MG63 (cell line): ENCODE data around the gene SPTSSA. TPM values are rescaled to one million over a fixed set of nuclear protein-coding genes. Genes with fewer than 3 reads are reported as not detected.
A peak's percentile ranks its signal among the peaks of the same experiment; 100 is the strongest.
"Not testable (repeated sequence)": the region's sequence is repeated elsewhere in the genome, so short reads cannot be mapped to it uniquely, and the experiment has no call there.

Source experiments
- DNase-seq: peaks from one replicate; pipeline ENCODE4 v3.0.0-alpha.2; 2020
- H3K27me3 ChIP-seq: fragments of 250-450 bp; sonication (Bioruptor Pico); 2 replicates; pipeline ENCODE4 v1.5.1; 2020; ENCODE audit warnings: mild to moderate bottlenecking, moderate library complexity
- H3K36me3 ChIP-seq: fragments of 250-450 bp; sonication (Bioruptor Pico); 2 replicates; pipeline ENCODE4 v1.5.1; 2020; ENCODE audit warnings: mild to moderate bottlenecking, moderate library complexity
- H3K4me3 ChIP-seq: fragments of 250-450 bp; sonication (Bioruptor Pico); 2 replicates; pipeline ENCODE4 v1.5.1; 2020; ENCODE audit warnings: mild to moderate bottlenecking, moderate library complexity
- H3K9me3 ChIP-seq: fragments of 250-450 bp; sonication (Bioruptor Pico); 2 replicates; pipeline ENCODE4 v1.5.1; 2020; ENCODE audit warnings: mild to moderate bottlenecking, moderate library complexity
- total RNA-seq: library from RNA; depleted of rRNA; stranded (reverse); fragments of >200 nt; shearing (Covaris generic); gene quantifications from 2 replicates; pipeline ENCODE4 v1.2.3, GENCODE V29; 2014; ENCODE audit warnings: low replicate concordance

The SPTSSA gene
- total RNA-seq, 1 experiment from 2014 or later = 6.9 TPM

- Histone ChIP-seq H3K36me3 (no peaks in the 10 kb centered on the region), H3K4me3 (no peak overlapping the region), H3K9me3 (no peaks in the 10 kb centered on the region), H3K27me3 (no peaks in the 10 kb centered on the region)
- no peak for DNase-seq
Measured at GRCh38 chr14:34478261-34478660, 16.2 kb upstream of the SPTSSA start.

GRCh38 chr14:34476036-34476435 is 14.0 kb upstream of the SPTSSA start:
- not testable (repeated sequence) for H3K36me3 ChIP-seq, H3K27me3 ChIP-seq, DNase-seq, H3K9me3 ChIP-seq, H3K4me3 ChIP-seq

GRCh38 chr14:34475163-34475562 is 13.1 kb upstream of the SPTSSA start:
- Histone ChIP-seq H3K36me3 (no peaks in the 10 kb centered on the region), H3K9me3 (no peaks in the 10 kb centered on the region), H3K27me3 (no peaks in the 10 kb centered on the region), H3K4me3 (peak overlapping the region; percentile 27)
- no peak for DNase-seq

- no peak for DNase-seq
- Histone ChIP-seq H3K27me3 (no peaks in the 10 kb centered on the region), H3K9me3 (no peaks in the 10 kb centered on the region), H3K36me3 (no peaks in the 10 kb centered on the region), H3K4me3 (no peak overlapping the region)
Measured at GRCh38 chr14:34474187-34474679, 12.2 kb upstream of the SPTSSA start.

- no peak for DNase-seq
- no peaks in the 10 kb centered on the region for H3K36me3 ChIP-seq
- no peak overlapping the region for H3K4me3 ChIP-seq
- H3K9me3 ChIP-seq = no peaks in the 10 kb centered on the region
- H3K27me3 ChIP-seq = no peaks in the 10 kb centered on the region
Measured at GRCh38 chr14:34472706-34473279, 10.8 kb upstream of the SPTSSA start.

- no peaks in the 10 kb centered on the region for H3K27me3 ChIP-seq
- DNase-seq = no peak
- no peak overlapping the region for H3K4me3 ChIP-seq
- H3K9me3 ChIP-seq = no peaks in the 10 kb centered on the region
- no peaks in the 10 kb centered on the region for H3K36me3 ChIP-seq
Measured at GRCh38 chr14:34470319-34470718, 8.3 kb upstream of the SPTSSA start.

GRCh38 chr14:34466691-34467090 is 4.7 kb upstream of the SPTSSA start:
- H3K36me3 ChIP-seq = no peaks in the 10 kb centered on the region
- no peak for DNase-seq
- H3K27me3 ChIP-seq = no peaks in the 10 kb centered on the region
- H3K4me3 ChIP-seq = no peak overlapping the region
- no peaks in the 10 kb centered on the region for H3K9me3 ChIP-seq

GRCh38 chr14:34465069-34465859 is 3.2 kb upstream of the SPTSSA start:
- no peak overlapping the region for H3K4me3 ChIP-seq
- DNase-seq = no peak
- no peaks in the 10 kb centered on the region for H3K9me3 ChIP-seq
- no peaks in the 10 kb centered on the region for H3K36me3 ChIP-seq
- H3K27me3 ChIP-seq = no peaks in the 10 kb centered on the region

GRCh38 chr14:34463598-34463961 is 1.5 kb upstream of the SPTSSA start:
- no peak for DNase-seq
- Histone ChIP-seq H3K36me3 (no peaks in the 10 kb centered on the region), H3K4me3 (no peak overlapping the region), H3K9me3 (no peaks in the 10 kb centered on the region), H3K27me3 (no peaks in the 10 kb centered on the region)

GRCh38 chr14:34461334-34462131 is 507 bp downstream of the SPTSSA start:
- peak; percentile 14 for DNase-seq
- Histone ChIP-seq H3K27me3 (no peaks in the 10 kb centered on the region), H3K4me3 (peak overlapping the region; percentile 58), H3K36me3 (0 out of 2 replicates have a peak, but pooled peaks cover 2% of the 10 kb centered on the region), H3K9me3 (no peaks in the 10 kb centered on the region)

- no peak for DNase-seq
- Histone ChIP-seq H3K27me3 (no peaks in the 10 kb centered on the region), H3K36me3 (0 out of 2 replicates have a peak, but pooled peaks cover 2% of the 10 kb centered on the region), H3K9me3 (no peaks in the 10 kb centered on the region), H3K4me3 (peak overlapping the region; percentile 58)
Measured at GRCh38 chr14:34460841-34461240, 1.2 kb downstream of the SPTSSA start.

GRCh38 chr14:34460295-34460694 is 1.7 kb downstream of the SPTSSA start:
- Histone ChIP-seq H3K9me3 (no peaks in the 10 kb centered on the region), H3K36me3 (0 out of 2 replicates have a peak, but pooled peaks cover 2% of the 10 kb centered on the region), H3K4me3 (peak overlapping the region; percentile 58), H3K27me3 (no peaks in the 10 kb centered on the region)
- no peak for DNase-seq

- no peak for DNase-seq
- no peaks in the 10 kb centered on the region for H3K9me3 ChIP-seq
- H3K36me3 ChIP-seq = peaks cover 2% of the 10 kb centered on the region; the same call in 1 of the 2 replicates
- H3K27me3 ChIP-seq = no peaks in the 10 kb centered on the region
- H3K4me3 ChIP-seq = no peak overlapping the region
Measured at GRCh38 chr14:34457186-34457585, 4.9 kb downstream of the SPTSSA start.

GRCh38 chr14:34453226-34453625 is 8.8 kb downstream of the SPTSSA start:
- no peak for DNase-seq
- no peaks in the 10 kb centered on the region for H3K27me3 ChIP-seq
- no peaks in the 10 kb centered on the region for H3K9me3 ChIP-seq
- no peak overlapping the region for H3K4me3 ChIP-seq
- peaks cover 2% of the 10 kb centered on the region; the same call in 1 of the 2 replicates for H3K36me3 ChIP-seq

GRCh38 chr14:34452258-34452822 is 9.7 kb downstream of the SPTSSA start:
- H3K27me3 ChIP-seq = no peaks in the 10 kb centered on the region
- H3K9me3 ChIP-seq = no peaks in the 10 kb centered on the region
- no peak overlapping the region for H3K4me3 ChIP-seq
- no peak for DNase-seq
- H3K36me3 ChIP-seq = peaks cover 1% of the 10 kb centered on the region; the same call in 1 of the 2 replicates

- no peaks in the 10 kb centered on the region for H3K9me3 ChIP-seq
- no peaks in the 10 kb centered on the region for H3K27me3 ChIP-seq
- DNase-seq = no peak
- H3K36me3 ChIP-seq = no peaks in the 10 kb centered on the region; the same call in 1 of the 2 replicates
- no peak overlapping the region for H3K4me3 ChIP-seq
Measured at GRCh38 chr14:34450958-34451357, 11.1 kb downstream of the SPTSSA start.

- Histone ChIP-seq H3K4me3 (no peak overlapping the region), H3K9me3 (no peaks in the 10 kb centered on the region), H3K27me3 (no peaks in the 10 kb centered on the region), H3K36me3 (no peaks in the 10 kb centered on the region; the same call in 1 of the 2 replicates)
- DNase-seq = no peak
Measured at GRCh38 chr14:34450542-34450915, 11.5 kb downstream of the SPTSSA start.
